ENCODE results near the gene ADRA2C. TPM values are rescaled to one million over a fixed set of nuclear protein-coding genes. Genes with fewer than 3 reads are reported as not detected.

ADRA2C gene
- total and polyA plus RNA-seq, 2 experiments from 2014 or later: 3.0 to 16.6 TPM

DNA sequence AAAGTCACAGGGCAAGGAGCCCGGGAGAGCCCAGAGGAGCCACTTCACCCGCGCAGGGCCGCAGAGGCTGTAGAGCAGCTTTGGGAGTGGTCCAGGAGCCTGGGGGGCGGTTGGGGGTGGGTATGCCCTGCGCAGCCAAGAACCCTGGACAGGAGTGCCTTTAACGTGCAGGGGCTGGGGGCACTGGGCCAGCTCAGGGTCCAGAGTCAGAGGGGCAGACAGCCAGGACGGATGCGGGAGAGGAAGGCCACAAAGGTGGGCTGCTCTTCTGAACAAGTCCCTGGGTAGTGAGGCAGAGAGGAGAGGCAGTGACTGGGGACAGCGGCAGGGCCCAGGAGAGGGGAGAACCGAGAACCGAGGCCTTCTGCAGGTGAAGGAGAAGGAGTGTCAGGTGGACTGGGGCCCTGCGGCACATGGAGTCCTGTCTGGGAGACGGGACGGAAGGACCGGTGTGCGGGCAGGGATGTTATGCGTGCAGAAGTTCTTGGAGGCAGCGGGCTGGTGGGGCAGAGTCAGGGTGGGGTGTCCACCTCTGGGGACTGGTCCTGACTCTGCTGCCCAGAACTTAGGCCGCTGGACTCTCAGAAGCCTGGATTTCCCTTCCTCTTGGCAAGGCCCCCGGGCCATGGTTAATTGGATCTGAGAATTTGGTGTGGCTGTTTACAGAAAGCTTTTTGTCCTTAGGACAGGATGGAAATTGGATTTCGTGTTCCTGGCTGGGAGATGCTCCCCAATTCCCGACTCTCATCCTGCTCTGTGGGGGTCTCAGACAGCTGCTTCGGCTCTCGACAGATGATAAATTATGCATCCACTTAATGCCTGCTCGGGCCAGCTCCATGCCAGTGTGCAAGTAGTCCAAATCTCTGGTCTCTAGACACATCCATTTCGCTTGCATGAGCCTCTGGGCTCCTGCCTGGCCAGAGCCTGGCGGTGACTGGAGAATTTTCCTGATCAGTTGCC is 31.9 kb downstream of the ADRA2C start (continued):
- TF ChIP-seq EZH2phosphoT487 (IDR thresholded peaks at IDR 0.05; ENCODE audit: unreplicated experiment): no peak

DNA sequence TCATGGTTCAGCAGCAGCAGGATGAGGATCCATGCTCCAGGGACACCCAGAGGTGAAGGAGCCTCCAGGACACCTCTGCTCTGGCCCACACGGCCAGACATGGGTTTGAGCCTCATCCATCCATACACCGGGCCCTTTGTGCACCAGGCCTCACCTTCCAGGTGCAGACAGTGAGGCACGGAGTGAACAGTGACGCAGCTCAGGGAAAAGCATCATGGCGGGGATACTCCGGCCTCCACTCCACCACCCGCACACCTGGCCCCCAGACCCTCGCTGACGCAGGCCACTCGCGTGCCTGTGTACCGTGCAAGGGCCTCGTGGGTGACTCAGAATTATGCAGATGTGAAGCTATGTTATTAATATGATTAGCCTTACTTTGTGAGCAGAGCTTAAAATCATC is 33.3 kb downstream of the ADRA2C start:
- DNase-seq (ENCODE audit: low spot score) (no peak), ATAC-seq (no peak)
- H3K27me3 ChIP-seq (ENCODE audit: insufficient read depth): no peaks in the 10 kb centered on the region
- H3K4me1 Mint-ChIP-seq: peaks cover 30% of the 10 kb centered on the region
- no peak overlapping the region for H3K4me3 Mint-ChIP-seq
- no peak overlapping the region for H2AFZ ChIP-seq
- no peak overlapping the region for H3K4me3 ChIP-seq
- no peaks in the 10 kb centered on the region for H3K79me2 ChIP-seq (replicated peaks; ENCODE audit: insufficient read depth)
- H3F3A ChIP-seq (replicated peaks; ENCODE audit: low read depth): no peaks in the 10 kb centered on the region
- peaks cover 22% of the 10 kb centered on the region for H3K9me3 Mint-ChIP-seq
- H3K9me2 ChIP-seq (ENCODE audit: insufficient read depth): no peaks in the 10 kb centered on the region
- peaks cover 4% of the 10 kb centered on the region; the same call in 1 of the 3 replicates for H3K36me3 Mint-ChIP-seq (ENCODE audit: low read depth)
- TF ChIP-seq, protein P1, sequence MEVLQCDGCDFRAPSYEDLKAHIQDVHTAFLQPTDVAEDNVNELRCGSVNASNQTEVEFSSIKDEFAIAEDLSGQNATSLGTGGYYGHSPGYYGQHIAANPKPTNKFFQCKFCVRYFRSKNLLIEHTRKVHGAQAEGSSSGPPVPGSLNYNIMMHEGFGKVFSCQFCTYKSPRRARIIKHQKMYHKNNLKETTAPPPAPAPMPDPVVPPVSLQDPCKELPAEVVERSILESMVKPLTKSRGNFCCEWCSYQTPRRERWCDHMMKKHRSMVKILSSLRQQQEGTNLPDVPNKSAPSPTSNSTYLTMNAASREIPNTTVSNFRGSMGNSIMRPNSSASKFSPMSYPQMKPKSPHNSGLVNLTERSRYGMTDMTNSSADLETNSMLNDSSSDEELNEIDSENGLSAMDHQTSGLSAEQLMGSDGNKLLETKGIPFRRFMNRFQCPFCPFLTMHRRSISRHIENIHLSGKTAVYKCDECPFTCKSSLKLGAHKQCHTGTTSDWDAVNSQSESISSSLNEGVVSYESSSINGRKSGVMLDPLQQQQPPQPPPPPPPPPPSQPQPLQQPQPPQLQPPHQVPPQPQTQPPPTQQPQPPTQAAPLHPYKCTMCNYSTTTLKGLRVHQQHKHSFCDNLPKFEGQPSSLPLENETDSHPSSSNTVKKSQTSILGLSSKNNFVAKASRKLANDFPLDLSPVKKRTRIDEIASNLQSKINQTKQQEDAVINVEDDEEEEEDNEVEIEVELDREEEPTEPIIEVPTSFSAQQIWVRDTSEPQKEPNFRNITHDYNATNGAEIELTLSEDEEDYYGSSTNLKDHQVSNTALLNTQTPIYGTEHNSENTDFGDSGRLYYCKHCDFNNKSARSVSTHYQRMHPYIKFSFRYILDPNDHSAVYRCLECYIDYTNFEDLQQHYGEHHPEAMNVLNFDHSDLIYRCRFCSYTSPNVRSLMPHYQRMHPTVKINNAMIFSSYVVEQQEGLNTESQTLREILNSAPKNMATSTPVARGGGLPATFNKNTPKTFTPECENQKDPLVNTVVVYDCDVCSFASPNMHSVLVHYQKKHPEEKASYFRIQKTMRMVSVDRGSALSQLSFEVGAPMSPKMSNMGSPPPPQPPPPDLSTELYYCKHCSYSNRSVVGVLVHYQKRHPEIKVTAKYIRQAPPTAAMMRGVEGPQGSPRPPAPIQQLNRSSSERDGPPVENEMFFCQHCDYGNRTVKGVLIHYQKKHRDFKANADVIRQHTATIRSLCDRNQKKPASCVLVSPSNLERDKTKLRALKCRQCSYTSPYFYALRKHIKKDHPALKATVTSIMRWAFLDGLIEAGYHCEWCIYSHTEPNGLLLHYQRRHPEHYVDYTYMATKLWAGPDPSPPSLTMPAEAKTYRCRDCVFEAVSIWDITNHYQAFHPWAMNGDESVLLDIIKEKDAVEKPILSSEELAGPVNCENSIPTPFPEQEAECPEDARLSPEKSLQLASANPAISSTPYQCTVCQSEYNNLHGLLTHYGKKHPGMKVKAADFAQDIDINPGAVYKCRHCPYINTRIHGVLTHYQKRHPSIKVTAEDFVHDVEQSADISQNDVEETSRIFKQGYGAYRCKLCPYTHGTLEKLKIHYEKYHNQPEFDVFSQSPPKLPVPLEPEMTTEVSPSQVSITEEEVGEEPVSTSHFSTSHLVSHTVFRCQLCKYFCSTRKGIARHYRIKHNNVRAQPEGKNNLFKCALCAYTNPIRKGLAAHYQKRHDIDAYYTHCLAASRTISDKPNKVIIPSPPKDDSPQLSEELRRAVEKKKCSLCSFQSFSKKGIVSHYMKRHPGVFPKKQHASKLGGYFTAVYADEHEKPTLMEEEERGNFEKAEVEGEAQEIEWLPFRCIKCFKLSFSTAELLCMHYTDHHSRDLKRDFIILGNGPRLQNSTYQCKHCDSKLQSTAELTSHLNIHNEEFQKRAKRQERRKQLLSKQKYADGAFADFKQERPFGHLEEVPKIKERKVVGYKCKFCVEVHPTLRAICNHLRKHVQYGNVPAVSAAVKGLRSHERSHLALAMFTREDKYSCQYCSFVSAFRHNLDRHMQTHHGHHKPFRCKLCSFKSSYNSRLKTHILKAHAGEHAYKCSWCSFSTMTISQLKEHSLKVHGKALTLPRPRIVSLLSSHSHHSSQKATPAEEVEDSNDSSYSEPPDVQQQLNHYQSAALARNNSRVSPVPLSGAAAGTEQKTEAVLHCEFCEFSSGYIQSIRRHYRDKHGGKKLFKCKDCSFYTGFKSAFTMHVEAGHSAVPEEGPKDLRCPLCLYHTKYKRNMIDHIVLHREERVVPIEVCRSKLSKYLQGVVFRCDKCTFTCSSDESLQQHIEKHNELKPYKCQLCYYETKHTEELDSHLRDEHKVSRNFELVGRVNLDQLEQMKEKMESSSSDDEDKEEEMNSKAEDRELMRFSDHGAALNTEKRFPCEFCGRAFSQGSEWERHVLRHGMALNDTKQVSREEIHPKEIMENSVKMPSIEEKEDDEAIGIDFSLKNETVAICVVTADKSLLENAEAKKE (CRISPR knock-in tag; IDR thresholded peaks at IDR 0.05): no peak
- no peak for TF ChIP-seq JUNB (IDR thresholded peaks at IDR 0.05; ENCODE audit: unreplicated experiment)
- no peak overlapping the region for H3K27ac Mint-ChIP-seq
- H3K4me1 ChIP-seq (ENCODE audit: insufficient read depth): peaks cover 13% of the 10 kb centered on the region
- no peaks in the 10 kb centered on the region for H3K36me3 ChIP-seq (ENCODE audit: insufficient read depth)
- H3K4me2 ChIP-seq: no peak overlapping the region
- no peaks in the 10 kb centered on the region for H4K20me1 ChIP-seq (replicated peaks; ENCODE audit: insufficient read depth)
- no peak overlapping the region for H3K27ac ChIP-seq (ENCODE audit: low read depth)
- peaks cover 11% of the 10 kb centered on the region for H3K27me3 Mint-ChIP-seq (ENCODE audit: insufficient read depth, low read depth, poor library complexity)

All from GM23338 (cell line).